Uterus (tissue), 4 donors: ENCODE data around the gene EFTUD2. TPM values are rescaled to one million over a fixed set of nuclear protein-coding genes. Genes with fewer than 3 reads are reported as not detected.

Experiments
- DNase-seq, 2 donors: peaks; one replicate each; pipeline ENCODE4 v3.0.0-alpha.2; 2019 to 2020
- H3K27ac ChIP-seq, 2 donors: fragments of 200-600 bp; sonication (generic); 1 replicate in 1 of 2; 2 replicates in 1 of 2; pipeline ENCODE4 v1.5.1; 2016 to 2018
- H3K27me3 ChIP-seq, 2 donors: fragments of 200-600 bp; sonication (generic); one replicate each; pipeline ENCODE4 v1.5.1; 2018 to 2019; ENCODE audit warnings: control low read depth in 1 of 2
- H3K36me3 ChIP-seq, 2 donors: fragments of 200-600 bp; sonication (generic); one replicate each; pipeline ENCODE4 v1.5.1; 2019; ENCODE audit warnings: control low read depth in 1 of 2
- H3K4me1 ChIP-seq, 2 donors: fragments of 200-600 bp; sonication (generic); one replicate each; pipeline ENCODE4 v1.5.1; 2018 to 2019; ENCODE audit warnings: control low read depth in 1 of 2
- H3K4me3 ChIP-seq, 2 donors: fragments of 200-600 bp; sonication (generic); 1 replicate in 1 of 2; 2 replicates in 1 of 2; pipeline ENCODE4 v1.5.1; 2018 to 2019; ENCODE audit warnings: mild to moderate bottlenecking in 1 of 2
- H3K9me3 ChIP-seq, 2 donors: fragments of 200-600 bp; sonication (generic); one replicate each; pipeline ENCODE4 v1.5.1; 2019; ENCODE audit warnings: control low read depth in 1 of 2
- CTCF ChIP-seq, 4 experiments: fragments of 200-600 bp in 2 of 4; fragments of 450-650 bp in 2 of 4; sonication (generic) in 2 of 4; IDR thresholded peaks; one replicate each; pipeline ENCODE4 v1.5.1; 2016 to 2019; ENCODE audit warnings: antibody characterized with exemption in 4 of 4, mild to moderate bottlenecking in 2 of 4, moderate library complexity in 1 of 4
- POLR2A ChIP-seq, 2 donors: fragments of 450-650 bp; IDR thresholded peaks; one replicate each; pipeline ENCODE4 v1.6.1; 2016; ENCODE audit warnings: antibody characterized with exemption in 2 of 2, mild to moderate bottlenecking in 1 of 2, moderate library complexity in 1 of 2
- intact Hi-C: fragments of 100-400 bp; cut with DNase I; formaldehyde crosslinking; loops from one replicate; pipeline ENCODE4 v1.15.1; 2023; ENCODE audit warnings: low total_unique reads
- total RNA-seq, 4 donors: library from RNA; depleted of rRNA in 3 of 4; stranded (reverse); fragments of >200 nt in 3 of 4; gene quantifications; one replicate each; pipeline versions ENCODE4 v1.1.0 to v1.2.4, GENCODE V29; 2014 to 2023
- donor health status: DM: yes; HTN: yes; CAD: no.

EFTUD2 gene
- total RNA-seq, 4 donors from 2014 or later, result 12.4 to 129 (median 64.7) TPM

GRCh38 chr17:44925731-44926697 is 26.8 kb upstream of the EFTUD2 start:
- no peak overlapping the region for H3K27ac ChIP-seq
- TF ChIP-seq CTCF (IDR thresholded peaks at IDR 0.05) (no peak), POLR2A (IDR thresholded peaks at IDR 0.05) (no peak)
- intact Hi-C loops, result no loop called here
- no peaks in the 10 kb centered on the region for H3K9me3 ChIP-seq
- no peak overlapping the region for H3K4me3 ChIP-seq
- no peaks in the 10 kb centered on the region for H3K27me3 ChIP-seq
- H3K4me1 ChIP-seq, result no peaks in the 10 kb centered on the region
- no peaks in the 10 kb centered on the region for H3K36me3 ChIP-seq
- DNase-seq, result no peak

DNA sequence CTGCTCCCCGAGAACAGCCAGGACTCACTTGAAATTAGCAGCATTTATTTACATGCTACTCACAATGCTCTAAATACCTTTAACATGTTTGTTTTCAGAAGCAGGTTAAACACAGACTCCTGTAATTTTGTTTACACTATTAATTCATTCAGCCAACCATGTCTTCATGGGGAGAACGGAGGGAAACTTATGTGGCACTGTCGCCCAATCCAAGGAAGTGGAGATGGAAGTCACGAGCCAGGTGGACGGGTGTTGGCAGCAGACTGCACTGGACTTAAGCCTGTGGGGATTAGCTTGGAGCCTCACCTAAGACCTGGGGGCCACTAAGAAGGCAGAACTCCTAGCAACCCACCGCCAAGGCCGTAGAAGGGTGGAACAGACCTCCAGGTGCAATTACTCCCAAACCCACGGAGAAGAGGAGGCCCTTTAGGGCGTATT is 24.9 kb upstream of the EFTUD2 start:
- TF ChIP-seq POLR2A (IDR thresholded peaks at IDR 0.05) (no peak), CTCF (IDR thresholded peaks at IDR 0.05) (no peak)

GRCh38 chr17:44922746-44923470 is 23.7 kb upstream of the EFTUD2 start:
- Histone ChIP-seq H3K4me1 (no peaks in the 10 kb centered on the region), H3K9me3 (no peaks in the 10 kb centered on the region), H3K4me3 (no peak overlapping the region), H3K27ac (no peak overlapping the region), H3K36me3 (no peaks in the 10 kb centered on the region), H3K27me3 (no peaks in the 10 kb centered on the region)
- no peak for DNase-seq
- intact Hi-C loops, result loop anchor here (5.0 kb wide), 1 partner anchor 99 kb away; no protein-coding TSS in a partner anchor
- TF ChIP-seq POLR2A (IDR thresholded peaks at IDR 0.05) (no peak), CTCF (IDR thresholded peaks at IDR 0.05) (no peak)

More for the DNA sequence above, 24.9 kb upstream of the EFTUD2 start:
- no peak overlapping the region for H3K27ac ChIP-seq
- H3K36me3 ChIP-seq, result no peaks in the 10 kb centered on the region
- no peak for DNase-seq
- no peaks in the 10 kb centered on the region for H3K4me1 ChIP-seq
- intact Hi-C loops, result loop anchor here (5.0 kb wide), 1 partner anchor 98 kb away; no protein-coding TSS in a partner anchor
- no peaks in the 10 kb centered on the region for H3K27me3 ChIP-seq
- H3K9me3 ChIP-seq, result no peaks in the 10 kb centered on the region
- H3K4me3 ChIP-seq, result no peak overlapping the region

GRCh38 chr17:44922136-44922535 is 22.9 kb upstream of the EFTUD2 start:
- intact Hi-C loops, result loop anchor here (5.0 kb wide), 1 partner anchor 100 kb away; no protein-coding TSS in a partner anchor
- no peak for DNase-seq
- TF ChIP-seq CTCF (IDR thresholded peaks at IDR 0.05) (no peak), POLR2A (IDR thresholded peaks at IDR 0.05) (no peak)

More at GRCh38 chr17:44922136-44922535, 22.9 kb upstream of the EFTUD2 start:
- Histone ChIP-seq H3K4me1 (no peaks in the 10 kb centered on the region), H3K9me3 (no peaks in the 10 kb centered on the region), H3K4me3 (no peak overlapping the region), H3K27me3 (no peaks in the 10 kb centered on the region), H3K36me3 (no peaks in the 10 kb centered on the region), H3K27ac (no peak overlapping the region)
